ENCODE data around the gene EHD2.

- no peak for TF ChIP-seq CTCF (IDR thresholded peaks at IDR 0.05)
- TF ChIP-seq POLR2AphosphoS5 (IDR thresholded peaks at IDR 0.05), result no peak
Measured at GRCh38 chr19:47752440-47753211, 39.4 kb downstream of the EHD2 start.

All from suprapubic skin (tissue), 3 donors.